HCT116 (cell line): ENCODE measurements around the gene TLK2. TPM values are rescaled to one million over a fixed set of nuclear protein-coding genes. Genes with fewer than 3 reads are reported as not detected.

Source experiments
- ATAC-seq: fragments of 200-7000 bp; cut with Tn5 transposase; 2 replicates; pipeline ENCODE4 v1.9.1; 2020; ENCODE audit warnings: mild to moderate bottlenecking, moderate library complexity
- BruUV-seq: library from RNA; stranded (reverse); fragments of 400-500 nt; replicated peaks from 2 replicates; lab custom pipeline; 2021; lab: Mats Ljungman, UMichigan
- CTCF ChIA-PET: fragments of 300-600 bp; sonication (Branson Sonifier 250); formaldehyde crosslinking; loops from one replicate; lab custom pipeline; 2021; ENCODE audit warnings: antibody characterized with exemption; lab: Charles Lee
- POLR2A ChIA-PET: fragments of 300-600, 350-600 bp; sonication (Branson Sonifier 250); formaldehyde crosslinking; loops from one replicate; lab custom pipeline; 2021; ENCODE audit warnings: antibody characterized with exemption; lab: Charles Lee
- RAD21 ChIA-PET, 2 experiments: fragments of 300-600 bp; sonication (Branson Sonifier 250); formaldehyde crosslinking; loops; one replicate each; lab custom pipeline; 2023; ENCODE audit warnings: low total read pairs in 2 of 2; ENCODE audit not compliant: uncharacterized antibody in 2 of 2, unreplicated experiment in 2 of 2, low non-redundant PET in 1 of 2; lab: Charles Lee
- DNase-seq: peaks from one replicate; pipeline ENCODE4 v3.0.0-alpha.2; 2010; ENCODE audit warnings: low read depth, low spot score
- H2AFZ ChIP-seq: fragments of 200-600 bp; shearing (Covaris generic), sonication (generic); 2 replicates; pipeline ENCODE4 v1.6.1; 2017; ENCODE audit warnings: low read depth, mixed run types, mixed read lengths, antibody characterized with exemption, low read length; ENCODE audit not compliant: poor library complexity, severe bottlenecking
- H3K27ac ChIP-seq: 2 replicates; pipeline ENCODE4 v1.5.1; 2012; ENCODE audit warnings: low read depth, low read length
- H3K27me3 ChIP-seq: fragments of 200-600 bp; sonication (generic); 2 replicates; pipeline ENCODE4 v1.6.1; 2016; ENCODE audit warnings: mixed run types, low read length, mixed read lengths; ENCODE audit not compliant: insufficient read depth
- H3K36me3 ChIP-seq, 2 experiments: fragments of 200-500 bp in 1 of 2; fragments of 200-600 bp in 1 of 2; sonication (Bioruptor generic) in 1 of 2; sonication (generic) in 1 of 2; 2 replicates each; pipeline versions ENCODE4 v1.5.1 to v1.6.1; 2014 to 2016; ENCODE audit warnings: low read length in 2 of 2, inconsistent platforms in 1 of 2, mixed read lengths in 1 of 2, mixed run types in 1 of 2; ENCODE audit not compliant: insufficient read depth in 2 of 2, control insufficient read depth in 1 of 2
- H3K4me1 ChIP-seq, 2 experiments: fragments of 200-600 bp in 1 of 2; sonication (generic) in 1 of 2; 2 replicates each; pipeline versions ENCODE4 v1.5.1 to v1.6.1; 2012 to 2017; ENCODE audit warnings: low read length in 2 of 2, inconsistent platforms in 1 of 2, mild to moderate bottlenecking in 1 of 2, mixed read lengths in 1 of 2, mixed run types in 1 of 2, moderate library complexity in 1 of 2; ENCODE audit not compliant: insufficient read depth in 2 of 2, control insufficient read depth in 1 of 2
- H3K4me2 ChIP-seq: fragments of 200-600 bp; sonication (generic); 2 replicates; pipeline ENCODE4 v1.6.1; 2017; ENCODE audit warnings: mixed run types, low read length, mixed read lengths
- H3K4me3 ChIP-seq, 2 experiments: fragments of 200-600 bp in 1 of 2; sonication (generic) in 1 of 2; replicated peaks in 1 of 2; 2 replicates each; pipeline ENCODE4 v1.5.1; 2011 to 2016; ENCODE audit warnings: low read length in 2 of 2, control low read depth in 1 of 2, low read depth in 1 of 2, mild to moderate bottlenecking in 1 of 2, mixed read lengths in 1 of 2, mixed run types in 1 of 2
- H3K79me2 ChIP-seq: fragments of 200-600 bp; sonication (generic); 2 replicates; pipeline ENCODE4 v1.6.1; 2017; ENCODE audit warnings: mild to moderate bottlenecking, mixed run types, low read length, moderate library complexity, mixed read lengths; ENCODE audit not compliant: insufficient read depth
- H3K9ac ChIP-seq: fragments of 200-600 bp; sonication (generic); 2 replicates; pipeline ENCODE4 v1.6.1; 2016; ENCODE audit warnings: low read length, mixed read lengths
- H3K9me2 ChIP-seq: fragments of 200-600 bp; sonication (generic), shearing (Covaris generic); 2 replicates; pipeline ENCODE4 v1.6.1; 2017; ENCODE audit warnings: mixed run types, mild to moderate bottlenecking, moderate library complexity; ENCODE audit not compliant: insufficient read depth
- H3K9me3 ChIP-seq, 2 experiments: fragments of 200-500 bp in 1 of 2; fragments of 200-600 bp in 1 of 2; sonication (Bioruptor generic) in 1 of 2; sonication (generic) in 1 of 2; 2 replicates each; pipeline ENCODE4 v1.6.1; 2014 to 2017; ENCODE audit warnings: low read length in 2 of 2, mixed read lengths in 2 of 2, inconsistent platforms in 1 of 2, low read depth in 1 of 2, mild to moderate bottlenecking in 1 of 2, mixed run types in 1 of 2, moderate library complexity in 1 of 2; ENCODE audit not compliant: control insufficient read depth in 1 of 2, insufficient read depth in 1 of 2
- H4K20me1 ChIP-seq: fragments of 200-600 bp; sonication (generic), shearing (Covaris generic); 2 replicates; pipeline ENCODE4 v1.6.1; 2017; ENCODE audit warnings: mixed run types, mild to moderate bottlenecking, moderate library complexity; ENCODE audit not compliant: insufficient read depth
- CBX3 ChIP-seq: IDR thresholded peaks from 2 replicates; pipeline ENCODE4 v1.6.1; 2012; ENCODE audit warnings: low read depth
- CEBPB ChIP-seq: IDR thresholded peaks from 2 replicates; pipeline ENCODE4 v1.6.1; 2012; ENCODE audit warnings: low read depth
- CTCF ChIP-seq, 3 experiments: fragments of 200-600 bp in 1 of 3; sonication (generic) in 1 of 3; IDR thresholded peaks in 2 of 3; conservative IDR thresholded peaks in 1 of 3; 2 replicates each; pipeline ENCODE4 v1.5.1; 2012 to 2017; ENCODE audit warnings: low read depth in 2 of 3, low read length in 2 of 3, antibody characterized with exemption in 1 of 3, borderline replicate concordance in 1 of 3, control low read depth in 1 of 3, mild to moderate bottlenecking in 1 of 3, mixed read lengths in 1 of 3, mixed run types in 1 of 3, moderate library complexity in 1 of 3; ENCODE audit not compliant: insufficient read depth in 1 of 3
- EGR1 ChIP-seq: IDR thresholded peaks from 2 replicates; pipeline ENCODE4 v1.6.1; 2012; ENCODE audit warnings: low read depth
- EZH2phosphoT487 ChIP-seq: fragments of 200-600 bp; IDR thresholded peaks from 2 replicates; pipeline ENCODE4 v1.6.1; 2018; ENCODE audit warnings: antibody characterized with exemption, borderline replicate concordance
- FOSL1 ChIP-seq: IDR thresholded peaks from 2 replicates; pipeline ENCODE4 v1.6.1; 2012; ENCODE audit warnings: low read depth
- JUND ChIP-seq: IDR thresholded peaks from 2 replicates; pipeline ENCODE4 v1.6.1; 2012
- MAX ChIP-seq: IDR thresholded peaks from 2 replicates; pipeline ENCODE4 v1.6.1; 2012
- POLR2A ChIP-seq: IDR thresholded peaks from 2 replicates; pipeline ENCODE4 v1.7.0; 2011; ENCODE audit warnings: borderline replicate concordance; ENCODE audit not compliant: insufficient read depth, insufficient read length; ENCODE audit errors: extremely low read depth
- POLR2AphosphoS5 ChIP-seq: IDR thresholded peaks from 2 replicates; pipeline ENCODE4 v1.6.1; 2011; ENCODE audit warnings: mild to moderate bottlenecking, low read depth, low read length, moderate library complexity
- RAD21 ChIP-seq: IDR thresholded peaks from 2 replicates; pipeline ENCODE4 v1.6.1; 2012; ENCODE audit warnings: low read depth, mild to moderate bottlenecking
- SRF ChIP-seq: IDR thresholded peaks from 2 replicates; pipeline ENCODE4 v1.6.1; 2012; ENCODE audit warnings: low read depth
- TCF7L2 ChIP-seq: IDR thresholded peaks from 2 replicates; pipeline ENCODE4 v1.7.0; 2011; ENCODE audit warnings: borderline replicate concordance, inconsistent platforms; ENCODE audit not compliant: insufficient read depth, insufficient read length; ENCODE audit errors: extremely low read depth
- YY1 ChIP-seq: IDR thresholded peaks from 2 replicates; pipeline ENCODE4 v1.6.1; 2011; ENCODE audit warnings: low read length, low read depth, moderate library complexity, mild to moderate bottlenecking; ENCODE audit not compliant: insufficient replicate concordance; ENCODE audit errors: extremely low read depth
- ZFX ChIP-seq: fragments of 450-650 bp; IDR thresholded peaks from 2 replicates; pipeline ENCODE4 v1.6.1; 2017
- ZNF274 ChIP-seq: fragments of 200-500 bp; sonication (Bioruptor generic); IDR thresholded peaks from 2 replicates; pipeline ENCODE4 v1.6.1; 2014; ENCODE audit warnings: mild to moderate bottlenecking, low read depth, low read length, inconsistent platforms
- intact Hi-C: fragments of 100-400 bp; cut with micrococcal nuclease; formaldehyde crosslinking; loops from 2 replicates; pipeline ENCODE4 v1.10.0; 2022
- total RNA-seq: library from RNA; stranded (reverse); gene quantifications from one replicate; pipeline ENCODE4 v1.2.1, GENCODE V29; 2021; ENCODE audit not compliant: unreplicated experiment
- TF ChIP-seq, protein P1 (sequence below): IDR thresholded peaks from 2 replicates; pipeline ENCODE4 v1.6.1; 2012; ENCODE audit warnings: low read depth

The TLK2 gene
- total RNA-seq, 1 experiment from 2014 or later: 56.6 TPM

DNA sequence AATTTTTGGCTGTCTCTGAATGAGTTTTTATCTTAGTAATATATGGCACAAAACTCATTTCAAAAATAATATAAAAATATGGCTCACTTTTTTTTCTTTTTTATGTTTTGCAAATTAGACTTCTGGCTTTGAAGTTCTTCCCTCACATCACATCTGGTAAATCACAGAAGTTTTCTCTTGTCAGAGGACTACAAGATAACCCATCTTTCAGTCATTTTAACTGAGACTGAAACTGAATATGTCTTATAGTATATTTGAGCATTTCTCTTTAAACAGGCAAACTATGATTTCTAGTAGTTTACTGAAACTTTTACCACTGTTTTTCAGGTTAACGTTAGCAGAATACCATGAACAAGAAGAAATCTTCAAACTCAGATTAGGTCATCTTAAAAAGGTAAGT is 97.8 kb downstream of the TLK2 start:
- TF ChIP-seq SRF (no peak), POLR2A (no peak), TCF7L2 (no peak), CEBPB (no peak), EGR1 (no peak), EZH2phosphoT487 (no peak), ZNF274 (no peak), YY1 (no peak), CTCF (IDR thresholded peaks at IDR 0.05 in 2 of 3, conservative IDR thresholded peaks at IDR 0.05 in 1 of 3; ENCODE audit: borderline replicate concordance in 1 of 3, insufficient read depth in 1 of 3, low read depth in 2 of 3, low read length in 2 of 3) (no peak), FOSL1 (no peak), POLR2AphosphoS5 (no peak), MAX (no peak), CBX3 (no peak), JUND (no peak), RAD21 (no peak), ZFX (no peak)
- TF ChIP-seq, protein P1, sequence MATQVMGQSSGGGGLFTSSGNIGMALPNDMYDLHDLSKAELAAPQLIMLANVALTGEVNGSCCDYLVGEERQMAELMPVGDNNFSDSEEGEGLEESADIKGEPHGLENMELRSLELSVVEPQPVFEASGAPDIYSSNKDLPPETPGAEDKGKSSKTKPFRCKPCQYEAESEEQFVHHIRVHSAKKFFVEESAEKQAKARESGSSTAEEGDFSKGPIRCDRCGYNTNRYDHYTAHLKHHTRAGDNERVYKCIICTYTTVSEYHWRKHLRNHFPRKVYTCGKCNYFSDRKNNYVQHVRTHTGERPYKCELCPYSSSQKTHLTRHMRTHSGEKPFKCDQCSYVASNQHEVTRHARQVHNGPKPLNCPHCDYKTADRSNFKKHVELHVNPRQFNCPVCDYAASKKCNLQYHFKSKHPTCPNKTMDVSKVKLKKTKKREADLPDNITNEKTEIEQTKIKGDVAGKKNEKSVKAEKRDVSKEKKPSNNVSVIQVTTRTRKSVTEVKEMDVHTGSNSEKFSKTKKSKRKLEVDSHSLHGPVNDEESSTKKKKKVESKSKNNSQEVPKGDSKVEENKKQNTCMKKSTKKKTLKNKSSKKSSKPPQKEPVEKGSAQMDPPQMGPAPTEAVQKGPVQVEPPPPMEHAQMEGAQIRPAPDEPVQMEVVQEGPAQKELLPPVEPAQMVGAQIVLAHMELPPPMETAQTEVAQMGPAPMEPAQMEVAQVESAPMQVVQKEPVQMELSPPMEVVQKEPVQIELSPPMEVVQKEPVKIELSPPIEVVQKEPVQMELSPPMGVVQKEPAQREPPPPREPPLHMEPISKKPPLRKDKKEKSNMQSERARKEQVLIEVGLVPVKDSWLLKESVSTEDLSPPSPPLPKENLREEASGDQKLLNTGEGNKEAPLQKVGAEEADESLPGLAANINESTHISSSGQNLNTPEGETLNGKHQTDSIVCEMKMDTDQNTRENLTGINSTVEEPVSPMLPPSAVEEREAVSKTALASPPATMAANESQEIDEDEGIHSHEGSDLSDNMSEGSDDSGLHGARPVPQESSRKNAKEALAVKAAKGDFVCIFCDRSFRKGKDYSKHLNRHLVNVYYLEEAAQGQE: no peak
- CTCF ChIA-PET: interaction anchor here (1.0 kb wide), 1 partner anchor 23 kb away, joined by 3 read pairs; no protein-coding TSS in a partner anchor

More for the DNA sequence above, 97.8 kb downstream of the TLK2 start:
- Histone ChIP-seq H3K27ac (no peak overlapping the region), H3K9me2 (no peaks in the 10 kb centered on the region), H2AFZ (no peak overlapping the region), H3K4me3 (no peak overlapping the region), H3K9ac (no peak overlapping the region), H3K36me3 (peaks cover 0 to 31% of the 10 kb centered on the region in 2 experiments; a peak in 2 of 4 replicates), H3K27me3 (no peaks in the 10 kb centered on the region), H3K9me3 (no peaks in the 10 kb centered on the region), H3K4me1 (no peaks in the 10 kb centered on the region), H3K79me2 (no peaks in the 10 kb centered on the region), H3K4me2 (no peak overlapping the region), H4K20me1 (no peaks in the 10 kb centered on the region)
- RAD21 ChIA-PET: no interaction called here
- POLR2A ChIA-PET: no interaction called here
- ATAC-seq (no peak), DNase-seq (no peak)
- no TSS peak for BruUV-seq
- intact Hi-C loops: no loop called here
